Osteocyte (in vitro differentiated cells): ENCODE measurements around the gene KLK5. TPM values are rescaled to one million over a fixed set of nuclear protein-coding genes. Genes with fewer than 3 reads are reported as not detected.

Experiments used
- DNase-seq: peaks from one replicate; pipeline ENCODE4 v3.0.0; 2021; ENCODE audit warnings: mixed read lengths; ENCODE audit not compliant: unreplicated experiment; ENCODE audit errors: extremely low spot score
- H3K27ac Mint-ChIP-seq: one replicate; pipeline ENCODE4 v1.8.0; 2021; ENCODE audit warnings: mild to moderate bottlenecking, mixed read lengths; ENCODE audit not compliant: unreplicated experiment
- H3K27me3 Mint-ChIP-seq: one replicate; pipeline ENCODE4 v1.8.0; 2021; ENCODE audit warnings: mixed read lengths; ENCODE audit not compliant: unreplicated experiment
- H3K36me3 Mint-ChIP-seq: one replicate; pipeline ENCODE4 v1.8.0; 2021; ENCODE audit warnings: mixed read lengths; ENCODE audit not compliant: unreplicated experiment
- H3K4me1 Mint-ChIP-seq: one replicate; pipeline ENCODE4 v1.8.0; 2021; ENCODE audit warnings: mixed read lengths; ENCODE audit not compliant: unreplicated experiment
- H3K4me3 Mint-ChIP-seq: one replicate; pipeline ENCODE4 v1.8.0; 2021; ENCODE audit warnings: mild to moderate bottlenecking, moderate library complexity, mixed read lengths; ENCODE audit not compliant: unreplicated experiment
- H3K9me3 Mint-ChIP-seq: one replicate; pipeline ENCODE4 v1.8.0; 2021; ENCODE audit warnings: mixed read lengths; ENCODE audit not compliant: unreplicated experiment
- long read RNA-seq: library from polyadenylated mRNA; unstranded; transcript quantifications from one replicate; pipeline ENCODE4 v2.0.0, GENCODE V29; 2021
- total RNA-seq: library from RNA; stranded (reverse); gene quantifications from 2 replicates; pipeline ENCODE4 v1.2.1, GENCODE V29; 2021
- TF ChIP-seq, protein P1 (sequence below): fragments of 200-600 bp; sonication (generic); IDR thresholded peaks from 2 replicates; pipeline ENCODE4 v1.5.0; 2021; ENCODE audit warnings: antibody characterized with exemption, mild to moderate bottlenecking, moderate library complexity

The KLK5 gene
- not detected in 2 replicates for total RNA-seq
- long read RNA-seq = 0 reads

GRCh38 chr19:50952910-50953309, at the start of gene KLK5:
Gene KLK5, minus strand, starts transcription at chr19:50953038. Its CDS starts 381 bp downstream, at chr19:50952657.
- Mint-ChIP-seq H3K9me3 (peaks cover 5% of the 10 kb centered on the region), H3K4me1 (no peaks in the 10 kb centered on the region), H3K27ac (no peak within 1 kb of the TSS), H3K36me3 (no peaks in the 10 kb centered on the region), H3K4me3 (no peak within 1 kb of the TSS), H3K27me3 (no peaks in the 10 kb centered on the region)
- TF ChIP-seq, protein P1, sequence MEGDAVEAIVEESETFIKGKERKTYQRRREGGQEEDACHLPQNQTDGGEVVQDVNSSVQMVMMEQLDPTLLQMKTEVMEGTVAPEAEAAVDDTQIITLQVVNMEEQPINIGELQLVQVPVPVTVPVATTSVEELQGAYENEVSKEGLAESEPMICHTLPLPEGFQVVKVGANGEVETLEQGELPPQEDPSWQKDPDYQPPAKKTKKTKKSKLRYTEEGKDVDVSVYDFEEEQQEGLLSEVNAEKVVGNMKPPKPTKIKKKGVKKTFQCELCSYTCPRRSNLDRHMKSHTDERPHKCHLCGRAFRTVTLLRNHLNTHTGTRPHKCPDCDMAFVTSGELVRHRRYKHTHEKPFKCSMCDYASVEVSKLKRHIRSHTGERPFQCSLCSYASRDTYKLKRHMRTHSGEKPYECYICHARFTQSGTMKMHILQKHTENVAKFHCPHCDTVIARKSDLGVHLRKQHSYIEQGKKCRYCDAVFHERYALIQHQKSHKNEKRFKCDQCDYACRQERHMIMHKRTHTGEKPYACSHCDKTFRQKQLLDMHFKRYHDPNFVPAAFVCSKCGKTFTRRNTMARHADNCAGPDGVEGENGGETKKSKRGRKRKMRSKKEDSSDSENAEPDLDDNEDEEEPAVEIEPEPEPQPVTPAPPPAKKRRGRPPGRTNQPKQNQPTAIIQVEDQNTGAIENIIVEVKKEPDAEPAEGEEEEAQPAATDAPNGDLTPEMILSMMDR = no peak
- DNase-seq = no peak

DNA sequence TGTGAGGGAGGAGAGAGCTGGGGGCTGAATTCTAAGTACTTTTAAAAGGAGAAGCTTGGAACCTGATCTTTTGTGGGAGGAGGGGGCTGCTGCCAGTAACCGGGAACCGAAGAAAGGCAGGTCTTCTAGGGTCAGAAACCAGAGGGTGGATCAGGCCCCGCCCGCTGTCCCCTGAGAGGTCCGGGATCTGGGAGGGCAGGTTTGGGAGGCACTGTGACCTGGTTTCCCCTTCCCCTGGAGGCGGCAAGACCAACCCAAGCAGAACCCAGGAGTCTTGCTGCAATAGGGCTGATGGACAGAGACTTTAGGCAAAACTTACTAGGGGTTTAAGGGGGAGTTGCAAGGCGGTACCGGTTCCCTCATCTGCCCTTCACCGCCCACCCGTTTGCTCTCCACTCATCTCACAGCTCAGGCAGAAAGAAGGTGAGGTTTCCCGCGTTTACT, 49.3 kb upstream of the KLK5 start:
- H3K4me1 Mint-ChIP-seq = no peaks in the 10 kb centered on the region
- no peaks in the 10 kb centered on the region for H3K36me3 Mint-ChIP-seq
- no peak overlapping the region for H3K4me3 Mint-ChIP-seq
- DNase-seq = no peak
- no peak overlapping the region for H3K27ac Mint-ChIP-seq
- TF ChIP-seq, protein P1 = no peak
- no peaks in the 10 kb centered on the region for H3K27me3 Mint-ChIP-seq
- H3K9me3 Mint-ChIP-seq = peaks cover 5% of the 10 kb centered on the region

- no peaks in the 10 kb centered on the region for H3K4me1 Mint-ChIP-seq
- no peak within 1 kb of the TSS for H3K27ac Mint-ChIP-seq
- H3K9me3 Mint-ChIP-seq = peaks cover 5% of the 10 kb centered on the region
- TF ChIP-seq, protein P1 = no peak
- H3K36me3 Mint-ChIP-seq = no peaks in the 10 kb centered on the region
- DNase-seq = no peak
- H3K27me3 Mint-ChIP-seq = no peaks in the 10 kb centered on the region
- no peak within 1 kb of the TSS for H3K4me3 Mint-ChIP-seq
Observed at GRCh38 chr19:51001515-51001914, 48.7 kb upstream of the KLK5 start, which contains the start of gene KLK8. Gene KLK8, minus strand, starts transcription at chr19:51001604. Its CDS starts 437 bp downstream, at chr19:51001167.

GRCh38 chr19:51000981-51001380, 48.1 kb upstream of the KLK5 start:
- peaks cover 5% of the 10 kb centered on the region for H3K9me3 Mint-ChIP-seq
- no peak for DNase-seq
- no peaks in the 10 kb centered on the region for H3K27me3 Mint-ChIP-seq
- no peak overlapping the region for H3K4me3 Mint-ChIP-seq
- TF ChIP-seq, protein P1 = no peak
- H3K4me1 Mint-ChIP-seq = no peaks in the 10 kb centered on the region
- H3K27ac Mint-ChIP-seq = no peak overlapping the region
- no peaks in the 10 kb centered on the region for H3K36me3 Mint-ChIP-seq

- H3K9me3 Mint-ChIP-seq = peaks cover 5% of the 10 kb centered on the region
- no peak overlapping the region for H3K4me3 Mint-ChIP-seq
- no peak for DNase-seq
- H3K4me1 Mint-ChIP-seq = no peaks in the 10 kb centered on the region
- TF ChIP-seq, protein P1 = no peak
- no peaks in the 10 kb centered on the region for H3K36me3 Mint-ChIP-seq
- no peak overlapping the region for H3K27ac Mint-ChIP-seq
- H3K27me3 Mint-ChIP-seq = no peaks in the 10 kb centered on the region
Observed at GRCh38 chr19:51000426-51000825, 47.6 kb upstream of the KLK5 start.
